HepG2 (cell line): ENCODE measurements around the gene ZNF814. TPM values are rescaled to one million over a fixed set of nuclear protein-coding genes. Genes with fewer than 3 reads are reported as not detected.
"Not testable (repeated sequence)": the region's sequence is repeated elsewhere in the genome, so short reads cannot be mapped to it uniquely, and the experiment has no call there.

Experiments
- HOXA3 ChIP-seq: sonication (generic); formaldehyde crosslinking; IDR thresholded peaks from 2 replicates; pipeline ENCODE4 v1.5.0; 2020; ENCODE audit warnings: missing genetic modification reagents
- KAT8 ChIP-seq: IDR thresholded peaks from 2 replicates; pipeline ENCODE4 v1.6.1; 2016; ENCODE audit warnings: missing genetic modification reagents, missing compliant biosample characterization
- KDM2A ChIP-seq: sonication (generic); formaldehyde crosslinking; IDR thresholded peaks from 2 replicates; pipeline ENCODE4 v1.4.0; 2020; ENCODE audit warnings: low read depth, missing genetic modification reagents, borderline replicate concordance
- POLR2A ChIP-seq, 2 experiments: IDR thresholded peaks; 2 replicates each; pipeline ENCODE4 v1.6.1; 2011; ENCODE audit warnings: low read depth in 2 of 2, low read length in 2 of 2, mild to moderate bottlenecking in 1 of 2, moderate library complexity in 1 of 2; ENCODE audit not compliant: insufficient read depth in 1 of 2
- ZBTB38 ChIP-seq: sonication (generic); formaldehyde crosslinking; IDR thresholded peaks from 2 replicates; pipeline ENCODE4 v1.5.1; 2020; ENCODE audit warnings: mild to moderate bottlenecking, missing genetic modification reagents
- ZSCAN22 ChIP-seq: sonication (generic); formaldehyde crosslinking; IDR thresholded peaks from 2 replicates; pipeline ENCODE4 v1.4.0; 2020; ENCODE audit warnings: mild to moderate bottlenecking, missing genetic modification reagents
- polyA plus RNA-seq, 8 experiments: library from polyadenylated mRNA; depleted of rRNA in 3 of 8; stranded (reverse) in 7 of 8; unstranded in 1 of 8; fragments of >200 nt; fragmentation: Illumina TruSeq in 4 of 8; extraction: Trizol in 4 of 8; gene quantifications; 2 replicates each; pipeline versions ENCODE4 v1.2.1 to v1.2.3, GENCODE V29; 2011 to 2016; ENCODE audit warnings: low read depth in 4 of 8, missing spikeins in 1 of 8, mixed read lengths in 1 of 8; ENCODE audit not compliant: insufficient read depth in 1 of 8
- total RNA-seq, 5 experiments: library from RNA; depleted of rRNA; stranded (reverse); fragments of >200 nt; fragmentation: Illumina TruSeq; extraction: Trizol; gene quantifications; 2 replicates each; pipeline ENCODE4 v1.2.3, GENCODE V29; 2016; ENCODE audit warnings: low read depth in 1 of 5
- TF ChIP-seq, protein P1 (sequence below), 2 experiments: fragments of 450-650 bp in 1 of 2; sonication (generic) in 1 of 2; formaldehyde crosslinking in 1 of 2; IDR thresholded peaks; 2 replicates each; pipeline versions ENCODE4 v1.6.1 to v1.8.0; 2016 to 2022; ENCODE audit warnings: antibody characterized with exemption in 1 of 2, mild to moderate bottlenecking in 1 of 2, missing genetic modification reagents in 1 of 2
- TF ChIP-seq, protein P2 (sequence below): conservative IDR thresholded peaks from 2 replicates; pipeline ENCODE4 v1.6.1; 2018; ENCODE audit warnings: missing genetic modification reagents
- TF ChIP-seq, protein P3 (sequence below): IDR thresholded peaks from 2 replicates; pipeline ENCODE4 v1.6.1; 2012; ENCODE audit warnings: inconsistent platforms
- TF ChIP-seq, protein P4 (sequence below): sonication (generic); formaldehyde crosslinking; IDR thresholded peaks from 2 replicates; pipeline ENCODE4 v1.4.0; 2020; ENCODE audit warnings: missing genetic modification reagents, borderline replicate concordance
- TF ChIP-seq, protein P5 (sequence below): IDR thresholded peaks from 2 replicates; pipeline ENCODE4 v1.6.1; 2018; ENCODE audit warnings: missing genetic modification reagents, mild to moderate bottlenecking, missing compliant biosample characterization

ZNF814 gene
- total and polyA plus RNA-seq, 2 of the 13 experiments (the other 11 are each of a cell fraction or from before 2014, with no cell fraction given): 2.5 to 3.4 TPM

DNA sequence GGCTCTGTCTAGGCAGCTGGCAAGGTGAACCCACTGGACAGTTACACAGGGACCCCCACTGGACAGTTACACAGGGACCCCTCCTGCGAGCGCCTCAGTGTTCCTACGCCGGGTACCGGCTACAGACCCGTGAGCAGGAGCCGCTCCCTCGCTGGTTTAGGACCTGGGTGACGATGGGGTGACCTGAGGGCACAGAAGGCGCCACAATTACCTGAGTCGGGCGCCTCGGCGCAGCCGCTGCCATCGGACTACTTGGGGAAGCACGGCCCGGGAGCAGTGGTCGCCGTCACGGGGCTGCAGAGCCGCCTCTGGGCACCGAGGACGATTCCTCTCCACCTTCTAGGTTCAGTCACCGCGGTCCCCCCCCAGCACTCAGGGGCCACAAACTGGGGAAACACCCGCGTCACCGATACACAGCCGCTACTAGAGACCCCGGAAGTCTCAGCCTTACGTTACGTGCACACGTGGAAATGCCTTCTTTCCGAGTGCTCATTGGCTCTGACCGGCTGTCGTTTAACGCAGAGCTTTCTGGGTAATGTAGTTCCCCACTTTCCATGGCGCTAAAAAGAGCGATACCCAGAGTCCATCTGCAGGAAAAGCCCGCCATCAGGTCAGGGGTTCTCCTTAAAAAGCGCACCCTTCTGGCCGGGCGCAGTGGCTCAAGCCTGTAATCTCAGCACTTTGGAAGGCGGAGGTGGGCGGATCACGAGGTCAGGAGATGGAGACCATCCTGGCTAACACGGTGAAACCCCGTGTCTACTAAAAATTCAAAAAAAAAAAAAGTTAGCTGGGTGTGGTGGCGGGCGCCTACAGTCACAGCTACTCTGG, 27.5 kb upstream of the ZNF814 start, which contains the start of gene ZNF417 (continued):
- TF ChIP-seq, protein P1, sequence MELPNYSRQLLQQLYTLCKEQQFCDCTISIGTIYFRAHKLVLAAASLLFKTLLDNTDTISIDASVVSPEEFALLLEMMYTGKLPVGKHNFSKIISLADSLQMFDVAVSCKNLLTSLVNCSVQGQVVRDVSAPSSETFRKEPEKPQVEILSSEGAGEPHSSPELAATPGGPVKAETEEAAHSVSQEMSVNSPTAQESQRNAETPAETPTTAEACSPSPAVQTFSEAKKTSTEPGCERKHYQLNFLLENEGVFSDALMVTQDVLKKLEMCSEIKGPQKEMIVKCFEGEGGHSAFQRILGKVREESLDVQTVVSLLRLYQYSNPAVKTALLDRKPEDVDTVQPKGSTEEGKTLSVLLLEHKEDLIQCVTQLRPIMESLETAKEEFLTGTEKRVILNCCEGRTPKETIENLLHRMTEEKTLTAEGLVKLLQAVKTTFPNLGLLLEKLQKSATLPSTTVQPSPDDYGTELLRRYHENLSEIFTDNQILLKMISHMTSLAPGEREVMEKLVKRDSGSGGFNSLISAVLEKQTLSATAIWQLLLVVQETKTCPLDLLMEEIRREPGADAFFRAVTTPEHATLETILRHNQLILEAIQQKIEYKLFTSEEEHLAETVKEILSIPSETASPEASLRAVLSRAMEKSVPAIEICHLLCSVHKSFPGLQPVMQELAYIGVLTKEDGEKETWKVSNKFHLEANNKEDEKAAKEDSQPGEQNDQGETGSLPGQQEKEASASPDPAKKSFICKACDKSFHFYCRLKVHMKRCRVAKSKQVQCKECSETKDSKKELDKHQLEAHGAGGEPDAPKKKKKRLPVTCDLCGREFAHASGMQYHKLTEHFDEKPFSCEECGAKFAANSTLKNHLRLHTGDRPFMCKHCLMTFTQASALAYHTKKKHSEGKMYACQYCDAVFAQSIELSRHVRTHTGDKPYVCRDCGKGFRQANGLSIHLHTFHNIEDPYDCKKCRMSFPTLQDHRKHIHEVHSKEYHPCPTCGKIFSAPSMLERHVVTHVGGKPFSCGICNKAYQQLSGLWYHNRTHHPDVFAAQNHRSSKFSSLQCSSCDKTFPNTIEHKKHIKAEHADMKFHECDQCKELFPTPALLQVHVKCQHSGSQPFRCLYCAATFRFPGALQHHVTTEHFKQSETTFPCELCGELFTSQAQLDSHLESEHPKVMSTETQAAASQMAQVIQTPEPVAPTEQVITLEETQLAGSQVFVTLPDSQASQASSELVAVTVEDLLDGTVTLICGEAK (IDR thresholded peaks at IDR 0.05): not testable (repeated sequence)
- TF ChIP-seq, protein P1 (CRISPR knock-in tag; IDR thresholded peaks at IDR 0.05): peak; percentile 65; the same call in 1 of the 2 replicates
- peak; percentile 58 for TF ChIP-seq KDM2A
- TF ChIP-seq, protein P2, sequence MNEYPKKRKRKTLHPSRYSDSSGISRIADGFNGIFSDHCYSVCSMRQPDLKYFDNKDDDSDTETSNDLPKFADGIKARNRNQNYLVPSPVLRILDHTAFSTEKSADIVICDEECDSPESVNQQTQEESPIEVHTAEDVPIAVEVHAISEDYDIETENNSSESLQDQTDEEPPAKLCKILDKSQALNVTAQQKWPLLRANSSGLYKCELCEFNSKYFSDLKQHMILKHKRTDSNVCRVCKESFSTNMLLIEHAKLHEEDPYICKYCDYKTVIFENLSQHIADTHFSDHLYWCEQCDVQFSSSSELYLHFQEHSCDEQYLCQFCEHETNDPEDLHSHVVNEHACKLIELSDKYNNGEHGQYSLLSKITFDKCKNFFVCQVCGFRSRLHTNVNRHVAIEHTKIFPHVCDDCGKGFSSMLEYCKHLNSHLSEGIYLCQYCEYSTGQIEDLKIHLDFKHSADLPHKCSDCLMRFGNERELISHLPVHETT (CRISPR knock-in tag): peak; percentile 63; the same call in 1 of the 2 replicates
- TF ChIP-seq POLR2A (IDR thresholded peaks at IDR 0.05; ENCODE audit: insufficient read depth in 1 of 2, low read depth in 2 of 2, low read length in 2 of 2): peak; percentile 72 to 80
- peak; percentile 76 for TF ChIP-seq HOXA3 (CRISPR knock-in tag)
- TF ChIP-seq, protein P3, sequence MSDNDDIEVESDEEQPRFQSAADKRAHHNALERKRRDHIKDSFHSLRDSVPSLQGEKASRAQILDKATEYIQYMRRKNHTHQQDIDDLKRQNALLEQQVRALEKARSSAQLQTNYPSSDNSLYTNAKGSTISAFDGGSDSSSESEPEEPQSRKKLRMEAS: peak; percentile 38; the same call in 1 of the 2 replicates
- TF ChIP-seq ZBTB38 (CRISPR knock-in tag): 0 out of 2 replicates have a peak, but pooled peaks have one; percentile 44
- TF ChIP-seq ZSCAN22 (CRISPR knock-in tag): peak; percentile 100
- TF ChIP-seq KAT8 (CRISPR knock-in tag): peak; percentile 87
- TF ChIP-seq, protein P4, sequence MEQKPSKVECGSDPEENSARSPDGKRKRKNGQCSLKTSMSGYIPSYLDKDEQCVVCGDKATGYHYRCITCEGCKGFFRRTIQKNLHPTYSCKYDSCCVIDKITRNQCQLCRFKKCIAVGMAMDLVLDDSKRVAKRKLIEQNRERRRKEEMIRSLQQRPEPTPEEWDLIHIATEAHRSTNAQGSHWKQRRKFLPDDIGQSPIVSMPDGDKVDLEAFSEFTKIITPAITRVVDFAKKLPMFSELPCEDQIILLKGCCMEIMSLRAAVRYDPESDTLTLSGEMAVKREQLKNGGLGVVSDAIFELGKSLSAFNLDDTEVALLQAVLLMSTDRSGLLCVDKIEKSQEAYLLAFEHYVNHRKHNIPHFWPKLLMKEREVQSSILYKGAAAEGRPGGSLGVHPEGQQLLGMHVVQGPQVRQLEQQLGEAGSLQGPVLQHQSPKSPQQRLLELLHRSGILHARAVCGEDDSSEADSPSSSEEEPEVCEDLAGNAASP (CRISPR knock-in tag): peak; percentile 17; the same call in 1 of the 2 replicates
- TF ChIP-seq, protein P5, sequence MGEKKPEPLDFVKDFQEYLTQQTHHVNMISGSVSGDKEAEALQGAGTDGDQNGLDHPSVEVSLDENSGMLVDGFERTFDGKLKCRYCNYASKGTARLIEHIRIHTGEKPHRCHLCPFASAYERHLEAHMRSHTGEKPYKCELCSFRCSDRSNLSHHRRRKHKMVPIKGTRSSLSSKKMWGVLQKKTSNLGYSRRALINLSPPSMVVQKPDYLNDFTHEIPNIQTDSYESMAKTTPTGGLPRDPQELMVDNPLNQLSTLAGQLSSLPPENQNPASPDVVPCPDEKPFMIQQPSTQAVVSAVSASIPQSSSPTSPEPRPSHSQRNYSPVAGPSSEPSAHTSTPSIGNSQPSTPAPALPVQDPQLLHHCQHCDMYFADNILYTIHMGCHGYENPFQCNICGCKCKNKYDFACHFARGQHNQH: peak; percentile 61; the same call in 1 of the 2 replicates
